SK-N-MC (cell line): Measurements from ENCODE around the gene ZBTB1.

ENCODE experiments used
- EZH2 ChIP-seq: fragments of 200-600 bp; sonication (generic); IDR thresholded peaks from one replicate; pipeline ENCODE4 v1.6.1; 2017; ENCODE audit warnings: antibody characterized with exemption
- FOXP2 ChIP-seq: optimal IDR thresholded peaks from 2 replicates; pipeline ENCODE3; 2011; ENCODE audit warnings: mild to moderate bottlenecking, moderate library complexity; ENCODE audit not compliant: insufficient read depth; ENCODE audit errors: extremely low read length, control extremely low read depth
- POLR2AphosphoS5 ChIP-seq: IDR thresholded peaks from 2 replicates; pipeline ENCODE4 v1.6.1; 2012; ENCODE audit warnings: mild to moderate bottlenecking, low read depth, low read length, borderline replicate concordance

- no peak for TF ChIP-seq POLR2AphosphoS5
- TF ChIP-seq EZH2 = no peak
- TF ChIP-seq FOXP2 = no peak
Measured at GRCh38 chr14:64500088-64500487, 4.5 kb upstream of the ZBTB1 start.
